Stimulated activated CD4-positive, alpha-beta T cell treated with anti-CD3 and anti-CD28 coated beads, Interleukin-12 subunit alpha, Interleukin-12 subunit beta, amount 100 ng/mL, for 48 hours (primary cell): ENCODE results near the gene LRRIQ3.
"Not testable (repeated sequence)": the region's sequence is repeated elsewhere in the genome, so short reads cannot be mapped to it uniquely, and the experiment has no call there.

ENCODE experiments used
- DNase-seq, 3 donors: peaks; one replicate each; pipeline ENCODE4 v3.0.0-alpha.2; 2020; ENCODE audit warnings: low read depth in 2 of 3, low spot score in 1 of 3

The LRRIQ3 gene, protein sequence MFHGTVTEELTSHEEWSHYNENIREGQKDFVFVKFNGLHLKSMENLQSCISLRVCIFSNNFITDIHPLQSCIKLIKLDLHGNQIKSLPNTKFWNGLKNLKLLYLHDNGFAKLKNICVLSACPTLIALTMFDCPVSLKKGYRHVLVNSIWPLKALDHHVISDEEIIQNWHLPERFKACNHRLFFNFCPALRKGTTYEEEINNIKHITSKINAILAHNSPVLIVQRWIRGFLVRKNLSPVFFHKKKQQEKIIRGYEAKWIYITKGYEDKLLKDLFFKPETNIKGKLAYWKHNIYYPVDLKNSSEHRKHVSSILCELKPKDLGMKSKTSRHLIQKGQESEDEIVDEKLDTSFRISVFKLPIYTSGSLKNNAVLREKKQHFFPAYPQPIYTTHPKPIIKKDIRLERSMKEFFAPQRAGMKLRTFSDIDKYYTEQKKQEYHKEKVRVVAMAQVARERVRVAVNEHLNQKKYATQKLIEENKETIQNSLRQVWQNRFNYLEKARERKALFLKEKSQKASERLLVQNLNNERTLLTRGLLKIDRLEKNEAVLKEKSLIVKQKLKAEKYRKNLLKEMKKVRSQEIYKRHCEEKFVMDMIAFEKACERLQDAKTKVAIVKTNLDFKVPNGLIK

DNA sequence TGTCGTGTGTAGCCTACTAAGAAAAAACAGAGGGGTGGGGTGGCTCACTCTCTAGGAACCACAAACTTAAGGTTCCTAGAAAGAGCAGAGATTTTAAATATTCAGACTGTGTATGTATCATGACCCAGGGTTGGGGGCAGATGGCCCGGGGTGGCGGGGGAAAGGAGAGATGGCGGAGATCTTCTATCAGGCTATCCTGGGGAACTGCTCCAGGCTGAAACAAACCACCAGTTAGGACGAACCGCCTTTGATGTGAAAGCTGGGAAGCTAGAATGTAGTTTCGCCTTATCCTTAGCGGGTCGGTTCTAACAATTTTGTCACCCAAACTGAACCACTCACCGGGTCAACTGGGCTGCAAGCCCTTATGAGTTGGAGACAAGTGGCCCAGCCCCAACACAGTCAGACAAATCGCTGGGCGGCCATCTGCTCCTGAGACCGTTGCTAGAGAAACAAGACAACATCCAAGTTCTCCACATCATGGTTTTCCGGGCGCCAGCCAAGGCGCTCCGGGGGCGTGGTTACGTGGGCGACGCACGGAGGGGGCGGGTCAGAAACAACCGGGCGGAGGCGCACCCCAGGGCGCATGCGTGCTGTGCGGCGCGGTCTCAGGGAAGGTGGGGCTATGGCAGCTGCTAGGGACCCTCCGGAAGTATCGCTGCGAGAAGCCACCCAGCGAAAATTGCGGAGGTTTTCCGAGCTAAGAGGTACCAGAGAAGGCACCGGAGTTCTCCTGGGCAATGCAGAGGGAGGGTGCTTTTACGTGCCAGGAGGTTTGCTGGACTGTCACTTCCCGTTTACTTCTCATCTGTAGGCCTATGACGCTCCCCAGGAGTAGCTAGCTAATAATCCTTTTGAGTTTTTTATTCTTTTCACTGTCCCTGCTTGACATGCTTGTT is at the start of gene LRRIQ3, which contains the start of gene FPGT:
Gene LRRIQ3, minus strand, starts transcription at position 520 of the 896 bp plus-strand sequence. CDS start 14,492 bp downstream, outside the sequence.
Gene FPGT, plus strand, starts transcription at position 586 of the 896 bp plus-strand sequence. Its CDS starts 37 bp downstream, at position 623.
- peak; percentile 92 to 94 (median 92) for DNase-seq

DNA sequence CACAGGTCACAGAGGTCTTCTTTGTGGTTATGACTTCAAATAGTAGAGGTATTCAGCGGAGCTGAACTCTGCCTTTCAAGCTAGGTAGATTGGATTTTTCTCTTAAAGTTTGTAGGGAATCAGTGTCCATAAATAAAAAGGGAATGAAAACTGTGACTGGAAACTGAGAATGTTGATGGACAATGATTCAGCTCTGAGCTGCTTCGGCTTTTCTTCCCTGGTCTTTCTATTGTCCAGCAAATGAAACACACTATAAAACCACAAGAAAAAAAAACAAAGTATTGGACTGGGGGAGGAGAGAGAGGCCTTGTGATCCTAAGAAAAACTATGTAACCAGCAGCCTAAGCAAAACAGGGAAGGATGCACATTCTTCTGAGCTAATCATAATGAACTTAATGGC is 48.3 kb upstream of the LRRIQ3 start:
- no peak for DNase-seq

DNA sequence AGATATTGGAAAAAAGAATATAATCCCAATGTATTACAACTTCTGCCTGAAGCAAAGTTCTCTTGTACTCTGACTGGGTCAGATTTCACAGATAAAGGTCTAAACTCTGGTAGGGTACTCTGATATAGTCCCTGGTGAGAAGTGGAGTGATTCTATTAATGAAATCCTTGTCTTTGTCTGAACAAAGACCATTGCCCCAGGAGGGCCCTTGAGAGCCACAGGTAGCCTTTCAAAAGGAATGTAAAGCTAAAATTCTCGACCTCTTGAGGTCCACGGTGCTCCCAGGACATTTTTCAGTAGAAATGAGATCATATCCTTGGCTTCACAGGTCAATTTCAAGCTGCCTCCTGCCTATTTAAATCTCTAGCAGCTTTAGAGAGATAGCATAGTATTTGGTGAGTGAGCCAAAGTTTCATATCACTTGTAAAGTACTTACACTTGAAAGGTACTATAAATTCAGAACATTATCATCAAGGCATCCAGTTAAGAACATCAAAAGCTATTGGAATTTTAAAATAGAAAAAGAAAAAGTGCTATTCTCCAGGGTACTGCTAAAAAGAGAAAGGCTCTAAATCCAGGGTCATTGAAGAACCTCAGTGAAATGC is 47.3 kb upstream of the LRRIQ3 start:
- no peak for DNase-seq

DNA sequence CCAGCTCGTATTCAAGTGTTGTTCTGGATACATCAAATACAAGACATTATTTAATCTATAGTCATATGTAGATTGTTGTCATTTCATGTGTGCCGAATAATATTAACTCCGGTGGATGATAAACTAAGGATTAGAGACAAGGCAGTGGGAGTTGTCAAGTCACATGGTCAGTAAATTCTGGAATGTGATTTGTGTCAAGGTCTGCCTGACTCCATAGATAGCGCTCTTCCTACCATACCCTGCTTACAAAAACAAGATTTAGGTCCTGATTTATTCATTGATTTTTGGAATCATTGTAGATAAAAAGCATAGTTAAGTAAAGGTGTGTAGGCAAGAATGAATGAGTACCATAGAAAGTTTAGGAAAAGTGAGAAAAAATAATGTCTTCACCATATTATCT is 39.8 kb upstream of the LRRIQ3 start:
- DNase-seq: no peak

DNA sequence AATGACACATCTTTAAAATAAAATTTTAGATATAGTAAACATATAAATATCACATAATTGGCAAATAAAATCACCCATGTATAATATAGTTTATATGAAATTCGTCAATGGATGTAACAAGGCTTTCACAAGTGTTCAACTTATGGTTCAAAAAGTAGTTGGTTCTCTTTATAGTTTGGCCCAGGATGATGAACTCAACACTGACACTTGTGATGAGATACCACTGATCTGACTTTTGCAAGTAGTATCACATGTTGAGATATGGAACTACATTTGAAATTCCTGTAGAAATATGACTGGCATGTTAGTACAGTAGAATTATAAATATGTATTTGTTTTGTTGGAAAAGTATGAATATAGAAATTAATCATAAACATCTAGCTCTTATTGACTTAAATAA is 39.1 kb upstream of the LRRIQ3 start:
- DNase-seq: no peak

DNA sequence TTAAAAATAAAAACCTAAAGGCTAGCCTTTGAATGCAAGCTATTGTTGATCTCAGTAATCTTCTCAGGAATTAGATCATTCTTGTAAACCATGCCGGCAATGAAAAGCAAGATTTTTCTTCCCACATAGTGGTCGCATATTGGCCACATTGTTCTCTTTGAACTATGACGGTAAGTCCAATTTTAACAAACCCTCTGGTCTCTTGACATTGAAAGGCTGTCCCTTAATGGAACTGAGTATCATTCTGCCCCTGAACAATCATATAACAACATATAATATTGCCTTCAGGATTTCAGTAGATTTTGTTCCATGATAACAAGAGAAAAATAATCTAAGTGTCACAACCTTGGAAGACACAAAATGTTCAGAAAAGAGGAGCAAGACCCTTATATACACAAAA is 38.5 kb upstream of the LRRIQ3 start:
- no peak for DNase-seq

DNA sequence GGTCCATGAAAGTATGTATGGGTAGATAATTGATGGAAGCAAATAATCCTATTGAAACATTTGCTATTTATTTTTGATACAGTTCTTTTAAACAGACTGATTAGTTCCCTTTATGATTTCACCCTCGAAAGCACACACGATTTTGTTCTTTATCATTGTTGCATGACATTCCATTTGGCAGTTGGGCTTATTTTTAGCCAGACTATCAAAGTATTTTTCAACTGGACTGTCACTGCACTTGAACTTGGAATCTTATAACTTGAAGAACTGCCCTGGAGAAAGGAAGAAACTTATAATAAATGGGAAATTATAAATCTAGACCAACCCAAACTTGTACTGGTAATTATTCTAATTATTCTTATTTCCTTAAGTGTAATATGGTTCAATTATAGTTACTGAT is 37.2 kb upstream of the LRRIQ3 start, which contains the start of gene TNNI3K:
Gene TNNI3K, plus strand, starts transcription at position 235 of the 400 bp plus-strand sequence. Its CDS starts 65 bp downstream, at position 300.
- DNase-seq: no peak

DNA sequence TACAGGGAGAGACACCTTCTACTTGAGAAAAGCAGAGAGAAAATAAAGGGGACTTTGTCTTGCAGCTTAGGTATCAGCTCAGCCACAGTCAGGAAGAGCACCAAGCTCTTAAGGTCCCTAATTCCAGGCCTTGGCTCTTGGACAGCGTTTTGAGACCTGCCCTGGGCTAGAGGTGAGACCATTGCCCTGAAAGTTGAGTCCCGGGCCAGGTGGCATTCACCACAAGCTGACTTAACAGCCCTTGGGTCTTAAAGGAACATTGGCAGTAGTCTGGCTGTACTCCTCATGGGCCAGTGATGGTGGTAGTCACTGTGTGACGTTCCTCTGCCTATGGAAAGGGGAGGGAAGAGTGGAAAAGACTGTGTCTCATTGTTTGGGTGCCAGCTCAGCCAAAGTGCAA is 25.5 kb upstream of the LRRIQ3 start:
- DNase-seq: no peak

DNA sequence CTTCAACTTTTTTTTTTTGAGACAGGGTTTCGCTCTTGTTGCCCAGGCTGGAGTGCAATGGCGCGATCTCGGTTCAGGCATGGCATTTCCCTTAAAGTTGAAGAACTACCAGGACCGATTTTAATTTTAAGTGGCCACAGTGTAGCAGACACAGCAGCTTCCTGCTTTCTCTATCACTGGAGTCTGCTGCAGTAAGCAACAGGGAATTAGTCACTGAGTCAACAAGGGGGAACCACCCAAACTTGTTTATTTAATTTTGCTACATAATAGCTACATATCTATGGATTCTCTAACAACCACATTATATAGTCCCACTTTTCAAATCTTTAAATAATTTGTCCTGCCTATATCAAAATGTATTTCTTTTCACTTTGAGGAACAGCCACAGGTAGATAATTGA is 24.7 kb upstream of the LRRIQ3 start:
- no peak for DNase-seq

DNA sequence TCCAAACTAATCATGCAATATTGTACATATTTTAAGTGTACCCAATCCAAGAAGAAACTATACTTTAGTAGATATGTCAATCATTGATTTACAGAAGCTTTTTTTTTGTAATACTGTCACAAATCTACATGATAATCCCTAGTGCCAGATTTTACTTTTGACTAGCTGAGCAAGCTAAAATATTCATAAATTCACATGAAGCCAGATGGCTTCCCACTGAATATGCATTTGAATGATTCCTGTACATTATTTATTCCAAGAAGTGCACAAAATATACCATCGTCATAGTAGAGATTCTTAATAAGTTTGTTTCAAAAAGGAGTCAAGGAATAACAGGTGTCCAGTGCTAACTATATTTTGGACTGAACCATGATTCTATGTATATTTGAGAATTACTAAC is 17.3 kb upstream of the LRRIQ3 start:
- DNase-seq: no peak

DNA sequence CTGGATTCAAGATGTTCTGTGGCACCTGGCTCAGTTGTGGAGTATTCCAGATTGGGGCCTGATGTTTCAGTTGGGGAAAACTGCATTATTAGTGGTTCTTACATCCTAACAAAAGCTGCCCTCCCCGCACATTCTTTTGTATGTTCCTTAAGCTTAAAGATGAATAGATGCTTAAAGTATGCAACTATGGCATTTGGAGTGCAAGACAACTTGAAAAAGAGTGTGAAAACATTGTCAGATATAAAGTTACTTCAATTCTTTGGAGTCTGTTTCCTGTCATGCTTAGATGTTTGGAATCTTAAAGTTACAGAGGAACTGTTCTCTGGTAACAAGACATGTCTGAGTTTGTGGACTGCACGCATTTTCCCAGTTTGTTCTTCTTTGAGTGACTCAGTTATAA is 7.3 kb upstream of the LRRIQ3 start:
- DNase-seq: no peak

DNA sequence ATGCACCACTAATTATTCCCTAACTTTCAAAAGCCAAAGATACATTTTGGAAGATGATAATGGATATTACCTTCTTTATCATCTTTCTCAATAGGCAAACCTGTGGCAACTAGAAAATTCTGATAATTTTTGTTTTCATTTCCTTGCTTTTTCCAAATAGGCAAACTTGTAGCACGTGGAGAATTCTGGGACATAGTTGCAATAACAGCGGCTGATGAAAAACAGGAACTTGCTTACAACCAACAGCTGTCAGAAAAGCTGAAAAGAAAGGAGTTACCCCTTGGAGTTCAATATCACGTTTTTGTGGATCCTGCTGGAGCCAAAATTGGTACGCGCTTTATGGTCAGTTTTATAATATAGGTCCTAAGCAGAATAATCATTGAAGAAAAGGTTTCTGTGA is 1.5 kb upstream of the LRRIQ3 start:
- DNase-seq: no peak

DNA sequence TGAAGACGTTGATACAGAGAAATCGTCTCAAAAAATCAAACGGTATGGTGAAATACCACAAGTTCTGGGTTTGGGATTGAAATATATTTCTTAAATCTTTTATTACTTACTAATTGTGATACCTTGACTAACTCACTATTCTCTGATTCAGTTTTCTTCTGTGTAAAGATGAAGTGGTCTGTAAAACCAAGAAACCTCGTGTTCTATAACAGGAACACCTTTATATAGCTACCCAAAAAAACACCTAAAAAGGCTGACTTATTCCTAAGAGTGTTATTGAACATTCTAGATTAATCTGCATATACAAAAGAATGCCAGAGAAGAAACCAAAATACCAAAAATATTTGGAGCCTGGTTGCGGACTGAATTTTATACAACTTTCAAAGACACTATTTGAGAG is 721 bp downstream of the LRRIQ3 start:
- no peak for DNase-seq

DNA sequence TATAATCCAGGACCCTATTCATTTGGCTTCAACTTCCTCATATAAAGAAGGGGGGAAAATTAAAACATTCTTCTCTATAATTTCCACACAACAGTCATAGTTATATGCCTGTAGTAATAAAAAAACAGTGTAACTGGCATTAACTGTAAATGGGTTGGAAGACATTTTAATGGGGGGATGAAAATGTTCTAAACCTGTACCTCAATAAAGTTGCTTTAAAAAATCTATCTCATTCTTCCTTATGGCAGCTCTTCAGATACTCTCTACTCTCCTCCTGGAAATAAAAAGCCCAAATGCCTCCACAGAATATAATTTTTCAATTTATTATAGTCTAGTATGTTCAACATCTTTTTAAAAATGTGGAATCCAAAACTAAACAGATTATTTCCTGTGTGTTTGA is 2.6 kb downstream of the LRRIQ3 start:
- no peak for DNase-seq

DNA sequence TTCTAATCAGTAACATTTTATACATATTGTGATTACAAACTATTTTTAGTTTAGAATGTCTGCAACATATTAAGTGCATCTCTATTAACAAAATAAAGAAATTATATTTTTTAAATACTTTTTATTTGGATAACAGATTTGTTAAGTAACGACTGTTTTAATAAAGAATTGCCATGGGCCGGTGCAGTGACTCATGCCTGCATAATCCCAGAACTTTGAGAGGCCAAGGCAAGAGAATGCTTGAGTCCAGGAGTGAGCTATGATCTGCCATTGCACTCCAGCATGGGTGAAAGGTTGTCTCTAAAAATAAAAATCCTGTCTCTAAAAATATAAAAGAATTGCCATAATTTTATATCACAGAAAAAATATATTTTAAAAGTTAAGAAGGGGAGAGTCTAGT is 4.1 kb downstream of the LRRIQ3 start:
- DNase-seq: no peak

DNA sequence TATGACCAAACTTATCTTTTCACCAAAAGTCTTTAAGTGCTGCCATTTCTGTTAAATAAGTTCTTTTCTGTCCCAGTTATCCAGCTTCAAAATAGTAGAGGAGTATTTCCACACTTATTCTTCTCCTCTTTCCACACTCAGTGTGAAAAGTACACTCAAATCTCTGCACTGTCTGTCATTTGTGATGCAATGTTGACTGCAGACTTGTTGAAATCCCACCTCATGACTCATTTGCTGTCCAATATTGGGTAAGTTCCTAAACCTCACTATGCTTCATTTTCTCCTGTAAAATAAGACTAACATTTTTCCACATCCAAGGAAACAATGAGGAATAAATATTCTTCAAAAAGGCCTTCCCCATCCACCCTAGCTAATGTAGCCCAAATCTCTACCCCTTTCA is 17.5 kb downstream of the LRRIQ3 start:
- no peak for DNase-seq

DNA sequence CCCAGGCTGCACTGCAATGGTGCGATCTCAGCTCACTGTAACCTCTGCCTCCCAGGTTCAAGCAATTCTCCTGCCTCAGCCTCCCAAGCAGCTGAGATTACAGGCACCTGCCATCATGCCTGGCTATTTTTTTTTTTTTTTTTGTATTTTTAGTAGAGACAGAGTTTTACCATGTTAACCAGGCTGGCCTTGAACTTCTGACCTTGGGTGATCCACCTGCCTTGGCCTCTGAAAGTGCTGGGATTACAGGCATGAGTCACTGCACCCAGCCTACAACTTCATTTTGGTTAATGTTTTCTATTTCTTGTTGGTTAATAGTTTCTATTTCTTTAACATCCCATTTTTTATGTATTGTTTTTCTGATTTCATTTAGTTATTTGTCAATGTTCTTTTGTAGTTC is 23.6 kb downstream of the LRRIQ3 start:
- DNase-seq: not testable (repeated sequence)

DNA sequence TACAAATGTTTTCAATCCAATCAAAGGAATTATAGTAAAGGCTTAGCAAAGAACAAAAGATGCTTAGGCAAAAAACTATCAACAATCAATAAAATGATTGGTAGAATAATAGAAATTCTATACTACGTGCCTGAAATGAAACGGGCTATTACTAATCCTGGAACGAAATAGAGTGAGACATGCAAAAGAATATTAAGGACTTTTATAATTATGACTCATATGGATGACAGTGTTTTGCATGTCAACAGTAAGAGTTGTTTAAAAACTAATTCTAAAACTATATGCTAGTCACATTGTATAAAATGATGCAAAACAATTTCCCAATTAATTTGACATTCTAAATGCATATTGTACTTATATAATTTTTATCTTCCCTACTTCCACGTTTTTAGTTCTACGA is 35.6 kb downstream of the LRRIQ3 start:
- DNase-seq: no peak

DNA sequence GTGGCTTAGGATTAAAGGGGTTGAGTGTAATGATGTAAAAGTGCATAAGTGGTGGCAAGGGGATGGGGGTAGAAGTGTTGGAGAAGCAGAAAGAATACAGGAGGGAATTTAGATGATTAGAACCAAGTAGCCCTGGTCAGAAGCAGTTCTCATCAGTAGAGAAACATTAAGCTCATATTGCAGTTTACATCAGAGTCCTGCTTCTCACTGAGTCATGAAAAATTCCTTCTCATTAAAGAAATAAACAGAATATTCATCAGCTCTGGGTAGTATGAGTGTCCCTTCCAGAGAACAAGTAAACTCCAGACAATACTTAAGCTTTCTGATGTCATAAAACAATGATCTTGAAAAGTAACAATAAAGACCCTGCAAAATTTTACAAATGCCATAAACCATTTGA is 36.5 kb downstream of the LRRIQ3 start:
- DNase-seq: no peak

DNA sequence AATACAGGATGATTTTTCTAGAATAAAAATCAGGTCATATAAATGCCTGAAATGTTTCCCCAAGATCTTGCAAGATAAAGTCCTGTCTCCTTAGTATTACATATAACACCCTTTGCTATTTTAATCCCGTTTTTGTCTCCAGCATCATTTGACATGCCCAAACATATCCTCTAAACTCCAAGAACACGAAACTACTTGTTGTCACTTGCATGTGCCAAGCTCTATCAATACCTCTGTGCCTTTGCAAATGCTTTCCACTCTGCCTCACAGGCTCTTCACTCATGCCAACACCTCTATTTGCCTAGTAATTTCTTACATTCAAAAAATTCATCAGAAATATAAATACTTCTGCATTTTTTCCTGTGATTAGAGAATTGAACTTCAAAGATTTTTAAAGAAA is 37.9 kb downstream of the LRRIQ3 start:
- DNase-seq: no peak

DNA sequence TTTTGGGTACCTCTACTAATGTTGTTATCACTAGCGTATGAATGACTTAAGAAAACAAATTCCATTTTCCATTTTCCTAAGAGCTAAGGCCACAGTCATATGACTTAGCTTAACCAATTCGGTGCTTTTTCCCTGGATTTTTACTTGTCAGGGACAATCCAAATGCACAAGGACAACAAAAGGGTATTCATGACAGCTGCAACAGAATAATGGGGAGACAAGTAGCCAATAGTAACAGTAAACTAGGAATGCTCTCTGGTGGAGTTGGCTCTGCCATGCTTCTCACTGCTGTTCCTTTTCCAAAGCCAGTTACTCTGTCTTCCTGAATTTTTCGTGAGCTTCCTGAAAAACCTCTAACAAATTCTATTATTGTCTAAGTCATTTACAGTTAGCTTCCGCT is 52.9 kb downstream of the LRRIQ3 start:
- no peak for DNase-seq
